ENCODE measurements around the gene LPAR3.
"Not testable (repeated sequence)": the region's sequence is repeated elsewhere in the genome, so short reads cannot be mapped to it uniquely, and the experiment has no call there.

The LPAR3 gene

DNA sequence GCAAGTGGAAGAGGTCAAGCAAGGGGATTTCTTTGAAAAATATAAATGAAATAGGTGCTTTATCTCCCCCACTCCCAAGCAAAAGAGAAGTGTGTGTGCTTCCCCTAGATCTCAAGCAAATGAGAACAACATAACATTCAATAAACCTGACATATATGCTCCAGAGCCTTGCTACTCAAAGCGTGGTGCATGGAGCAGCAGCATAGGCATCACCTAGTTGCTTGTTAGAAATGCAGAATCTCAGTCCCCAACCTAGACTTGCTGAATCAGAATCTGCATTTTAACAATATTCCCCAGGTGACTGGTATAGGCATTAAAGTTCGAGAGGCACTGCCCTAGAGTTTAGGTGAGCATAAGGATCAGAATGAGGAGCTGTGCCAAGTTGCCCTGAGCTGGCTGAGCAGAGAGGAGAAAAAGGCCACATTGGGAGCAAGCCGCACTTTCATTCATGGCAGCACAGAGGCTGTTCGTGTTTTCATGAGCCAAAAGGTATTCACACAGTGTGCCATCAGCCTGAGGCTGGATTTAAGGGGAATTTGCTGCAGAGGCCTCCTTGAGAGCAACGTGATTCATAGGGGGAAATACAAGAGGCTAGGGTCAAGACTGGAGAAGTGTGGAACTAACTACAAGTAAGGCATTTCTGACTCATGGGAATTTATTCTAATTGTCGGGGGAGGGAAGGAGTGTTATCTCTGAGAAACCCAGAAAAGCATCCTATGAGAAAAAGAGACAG, 14.3 kb upstream of the LPAR3 start:
- no peak for DNase-seq (ENCODE audit: low read depth in 2 of 3, low spot score in 2 of 3)

DNA sequence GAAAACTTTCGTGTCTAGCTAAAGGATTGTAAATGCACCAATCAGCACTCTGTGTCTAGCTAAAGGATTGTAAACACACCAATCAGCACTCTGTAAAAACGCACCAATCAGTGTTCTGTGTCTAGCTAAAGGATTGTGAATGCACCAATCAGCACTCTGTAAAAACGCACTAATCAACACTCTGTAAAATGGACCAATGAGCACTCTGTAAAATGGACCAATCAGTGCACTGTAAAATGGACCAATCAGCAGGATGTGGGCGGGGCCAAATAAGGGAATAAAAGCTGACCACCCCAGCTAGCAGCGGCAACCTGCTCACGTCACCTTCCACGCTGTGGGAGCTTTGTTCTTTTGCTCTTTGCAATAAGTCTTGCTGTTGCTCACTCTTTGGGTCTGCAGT, 9.7 kb upstream of the LPAR3 start:
- not testable (repeated sequence) for DNase-seq (ENCODE audit: low read depth in 2 of 3, low spot score in 2 of 3)

DNA sequence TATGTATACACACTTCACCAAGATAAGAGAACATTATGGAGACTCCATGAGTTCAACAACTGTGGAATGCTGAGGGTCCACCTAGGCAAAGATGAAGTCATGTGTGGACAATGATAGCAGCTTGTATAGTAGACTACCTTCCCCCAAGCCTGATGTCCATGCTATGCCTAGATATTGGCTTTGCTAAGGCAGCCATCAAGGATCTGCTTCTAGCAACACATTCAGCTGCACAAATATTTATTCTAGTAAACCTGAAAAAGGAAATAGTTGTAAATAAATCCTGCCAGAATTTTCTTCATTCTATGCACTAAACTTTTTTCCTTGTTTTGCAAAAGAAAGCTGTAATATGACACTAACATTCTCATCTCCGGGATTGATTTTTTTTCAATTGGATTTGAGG, 7.0 kb upstream of the LPAR3 start:
- DNase-seq (ENCODE audit: low read depth in 2 of 3, low spot score in 2 of 3) = no peak

DNA sequence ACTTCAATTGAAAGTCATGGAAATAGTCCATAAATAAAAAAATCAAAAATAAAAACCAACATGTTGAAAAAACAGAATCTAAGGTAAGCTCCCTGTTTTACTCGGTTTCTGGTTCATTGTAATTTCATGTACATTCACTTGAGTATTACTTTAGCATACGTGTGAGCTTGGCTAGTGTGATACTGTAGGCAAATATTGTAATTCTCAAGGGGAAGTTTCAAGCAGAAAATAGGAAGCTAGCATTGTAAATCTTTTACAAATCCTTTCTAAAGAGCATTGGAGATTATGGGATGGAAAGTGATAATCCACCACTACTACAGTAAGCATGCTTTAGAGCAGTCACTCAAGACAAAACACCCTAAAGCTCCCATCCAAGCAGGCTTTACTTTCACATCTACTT, 3.3 kb upstream of the LPAR3 start:
- DNase-seq (ENCODE audit: low read depth in 2 of 3, low spot score in 2 of 3) = no peak

DNA sequence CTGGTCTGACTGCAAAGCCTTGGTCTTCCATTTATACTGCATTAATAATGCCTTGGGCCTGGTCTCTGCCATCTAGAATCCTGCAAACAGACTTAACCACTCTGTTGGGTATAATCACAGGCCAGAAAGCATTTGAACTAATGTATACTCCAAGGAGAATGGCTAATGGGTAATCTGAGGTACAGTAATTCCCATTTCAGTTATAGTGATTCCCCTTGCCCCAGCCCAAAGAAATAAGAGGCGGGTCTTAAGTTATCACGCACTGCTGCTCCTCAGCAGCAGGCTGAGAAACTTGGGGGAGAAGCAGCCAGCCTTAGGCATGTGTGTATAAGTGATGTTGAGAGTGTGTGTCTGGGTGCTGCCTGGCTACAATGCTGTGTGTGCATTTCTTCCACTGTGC, 2.4 kb downstream of the LPAR3 start:
- no peak for DNase-seq (ENCODE audit: low read depth in 2 of 3, low spot score in 2 of 3)

DNA sequence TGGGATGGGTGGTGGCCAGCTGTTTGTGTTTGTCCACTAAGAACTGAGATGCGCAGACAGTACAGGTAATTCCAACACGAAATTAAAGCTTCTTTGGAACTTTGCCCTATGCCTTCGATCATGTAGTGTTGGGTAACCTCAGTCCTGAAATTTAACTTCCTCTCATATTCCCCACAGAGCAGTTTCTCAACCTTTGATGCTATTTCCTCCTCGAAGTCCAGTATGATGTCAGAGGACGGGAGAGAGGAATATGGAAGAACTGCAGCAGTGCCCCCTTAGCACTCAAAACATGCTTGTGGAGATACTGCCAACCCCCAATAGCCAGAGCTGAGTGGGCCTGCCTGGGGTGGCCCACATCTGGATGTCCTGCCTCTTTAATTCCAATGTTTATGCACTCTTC, 3.6 kb downstream of the LPAR3 start:
- no peak for DNase-seq (ENCODE audit: low read depth in 2 of 3, low spot score in 2 of 3)

DNA sequence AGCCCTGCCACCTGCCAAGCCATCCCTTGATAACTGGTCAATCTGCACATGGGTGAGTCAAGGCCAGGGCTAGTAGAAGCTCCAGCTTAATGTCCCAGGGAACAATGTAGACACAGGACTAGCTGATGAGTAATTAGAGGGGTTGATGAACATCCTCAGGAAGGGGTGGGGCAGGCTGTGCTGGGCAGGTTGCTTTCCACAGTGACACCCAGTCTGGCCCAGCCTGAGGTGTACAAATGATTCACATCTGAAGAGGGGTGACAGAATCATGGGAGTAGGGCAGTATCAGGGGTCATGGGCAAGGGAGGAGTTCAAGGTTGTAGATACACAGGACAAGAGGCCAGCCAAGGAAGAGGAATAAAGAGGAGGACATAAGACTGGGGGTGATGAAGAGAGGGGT, 4.3 kb downstream of the LPAR3 start:
- no peak for DNase-seq (ENCODE audit: low read depth in 2 of 3, low spot score in 2 of 3)

DNA sequence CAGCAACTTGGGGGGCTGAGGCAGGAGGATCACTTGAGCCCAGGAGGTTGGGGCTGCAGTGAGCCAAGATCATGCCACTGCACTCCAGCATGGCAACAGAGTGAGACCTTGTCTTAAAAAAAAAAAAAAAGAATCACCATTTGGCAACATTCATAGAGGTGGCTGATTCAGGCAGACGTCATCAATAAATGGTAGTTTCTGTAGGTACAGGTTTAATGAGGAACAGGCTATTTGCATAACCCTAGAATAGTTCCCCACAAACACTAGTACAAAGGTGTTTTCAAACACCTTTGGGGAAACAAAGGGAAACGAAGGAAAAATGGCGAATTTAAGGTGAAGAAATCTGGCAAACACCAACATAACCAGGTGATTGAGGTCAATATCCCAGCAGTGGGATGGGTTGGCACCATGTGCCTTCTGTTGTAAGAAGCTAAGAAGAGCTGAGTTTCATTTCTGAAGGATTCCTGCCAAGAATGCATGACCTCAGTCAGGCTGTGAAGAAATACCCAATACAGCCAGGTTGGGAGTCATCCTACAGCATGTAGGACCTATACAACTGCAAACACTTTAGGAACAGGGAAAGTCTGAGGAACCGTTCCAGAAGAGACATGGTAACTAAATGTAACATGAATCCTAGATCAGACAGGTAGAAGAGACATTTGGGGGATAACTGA, 5.6 kb downstream of the LPAR3 start:
- no peak for DNase-seq (ENCODE audit: low read depth in 2 of 3, low spot score in 2 of 3)

DNA sequence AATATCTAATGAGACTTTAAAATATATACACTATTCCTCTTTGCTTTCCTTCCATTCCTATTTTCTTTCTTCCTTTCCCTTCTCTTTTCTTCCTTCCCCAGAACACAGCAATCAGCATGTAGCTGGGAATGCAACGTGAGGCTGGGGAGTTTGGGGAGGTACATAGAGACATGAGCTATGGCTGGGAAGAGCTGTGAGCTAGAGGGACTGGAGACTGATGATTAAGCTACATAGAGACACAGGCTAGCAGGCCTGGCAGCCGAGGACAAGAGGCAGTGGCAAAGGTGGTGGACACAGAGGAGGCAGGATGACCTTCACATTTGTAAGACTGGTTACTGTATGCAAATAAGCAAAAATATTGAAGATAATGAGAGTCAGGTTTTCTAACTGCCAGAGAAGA, 7.5 kb downstream of the LPAR3 start:
- DNase-seq (ENCODE audit: low read depth in 2 of 3, low spot score in 2 of 3) = no peak

DNA sequence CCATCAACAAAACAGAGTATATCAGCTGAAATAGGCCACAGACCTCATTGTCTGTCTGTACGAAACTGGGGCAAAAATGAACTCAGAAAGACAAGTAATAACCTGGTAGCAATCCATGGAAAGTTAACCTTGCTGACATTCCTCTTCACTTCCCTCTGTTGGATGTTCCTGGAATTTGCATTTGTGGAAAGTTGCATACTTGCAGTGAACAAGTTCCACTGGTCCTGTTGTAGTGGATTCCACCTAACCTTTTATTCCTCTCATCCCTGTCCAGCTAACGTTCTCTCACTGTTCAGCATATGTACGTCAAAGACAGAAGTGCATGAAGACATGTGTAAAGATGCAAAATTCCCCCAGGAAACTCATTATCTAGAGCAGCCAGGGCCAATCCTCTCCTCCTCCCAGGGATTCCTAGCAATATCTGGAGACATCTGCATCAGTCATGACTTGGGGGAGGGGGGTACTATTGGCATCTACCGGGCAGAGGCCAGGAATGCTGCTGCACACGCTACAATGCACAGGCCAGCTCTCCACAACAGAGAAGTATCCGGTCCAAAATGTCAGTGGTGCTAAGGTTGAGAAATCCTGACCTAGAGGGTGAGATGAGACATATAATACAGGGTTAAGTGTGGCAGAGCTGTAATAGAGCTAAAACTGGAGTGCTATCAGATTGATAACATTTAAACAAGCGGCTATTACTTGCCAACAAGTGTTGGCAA, 8.2 kb downstream of the LPAR3 start:
- DNase-seq (ENCODE audit: low read depth in 2 of 3, low spot score in 2 of 3) = no peak

DNA sequence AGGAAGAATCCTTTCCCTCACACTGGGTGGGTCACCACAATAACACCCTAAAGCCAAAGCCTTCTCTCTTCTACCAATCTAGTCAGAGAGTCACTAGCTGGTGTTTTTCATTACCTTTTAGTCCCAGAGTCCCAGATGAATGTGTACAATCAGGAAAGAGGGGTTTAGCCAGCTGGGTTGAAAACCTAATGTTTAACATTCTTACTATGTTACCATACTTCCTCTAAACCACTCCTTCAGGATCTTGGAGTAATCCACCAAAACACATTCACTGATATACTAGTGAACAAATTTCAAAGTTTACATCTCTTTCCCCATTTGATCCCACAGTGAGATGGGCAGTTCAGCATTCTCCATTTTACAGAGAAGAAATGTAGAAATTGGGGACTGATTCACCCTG, 9.7 kb downstream of the LPAR3 start:
- DNase-seq (ENCODE audit: low read depth in 2 of 3, low spot score in 2 of 3) = no peak

DNA sequence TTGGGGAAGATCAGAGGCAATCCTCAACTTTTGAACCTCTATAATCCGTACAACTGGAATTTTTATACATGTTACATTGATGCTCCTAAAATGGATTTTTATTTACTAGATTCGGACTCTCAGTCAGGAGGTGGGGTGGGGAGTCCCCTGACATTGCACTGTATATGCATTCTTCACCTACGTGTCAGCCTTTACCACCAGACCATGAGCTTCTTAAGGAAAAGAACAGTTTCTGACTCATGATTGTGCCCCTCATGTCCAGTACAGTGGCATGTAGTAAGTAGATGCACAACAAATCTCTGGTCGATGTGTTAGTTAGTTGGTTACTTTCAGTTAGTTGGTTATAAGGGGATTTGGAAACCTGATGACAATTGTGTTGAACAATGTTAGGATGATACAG, 15.4 kb downstream of the LPAR3 start:
- DNase-seq (ENCODE audit: low read depth in 2 of 3, low spot score in 2 of 3) = no peak

DNA sequence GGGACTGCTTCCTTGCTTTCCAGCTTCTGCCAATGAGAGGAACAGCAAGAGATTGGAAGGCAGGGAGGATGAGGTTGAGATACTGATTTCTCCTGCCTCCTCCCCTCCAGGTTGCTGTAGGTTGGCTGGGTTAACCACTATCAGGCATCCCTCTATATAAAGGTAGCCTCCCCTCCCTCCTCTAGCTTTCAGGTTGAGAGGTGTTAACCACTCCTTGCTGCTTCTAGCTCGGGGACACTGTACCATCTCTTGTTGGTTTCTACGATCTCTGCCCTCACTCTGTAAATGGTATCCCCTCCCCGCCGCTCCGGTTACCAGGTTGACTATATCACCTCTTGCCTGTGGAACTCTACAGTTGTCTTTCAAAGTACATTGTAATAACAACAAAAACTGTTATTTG, 16.7 kb downstream of the LPAR3 start:
- DNase-seq (ENCODE audit: low read depth in 2 of 3, low spot score in 2 of 3) = no peak

DNA sequence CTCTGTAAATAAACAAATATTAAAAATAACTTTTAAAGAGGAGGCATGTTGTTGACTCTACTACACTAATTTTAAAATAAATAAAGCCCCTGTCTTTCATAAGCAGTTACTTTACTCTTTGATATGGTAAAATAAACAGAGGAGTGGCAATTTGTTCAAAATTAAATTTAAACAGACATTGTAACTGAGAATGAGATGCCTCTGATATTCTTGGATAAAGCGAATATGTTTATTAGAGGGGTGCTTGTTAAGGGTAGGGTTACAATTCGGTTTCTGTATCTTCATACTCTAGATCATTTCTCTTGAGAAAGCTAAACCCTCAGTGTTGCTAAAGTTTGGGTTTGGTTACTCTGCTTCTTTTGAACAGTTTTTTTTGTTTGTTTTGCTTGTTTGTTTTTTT, 19.6 kb downstream of the LPAR3 start:
- no peak for DNase-seq (ENCODE audit: low read depth in 2 of 3, low spot score in 2 of 3)

DNA sequence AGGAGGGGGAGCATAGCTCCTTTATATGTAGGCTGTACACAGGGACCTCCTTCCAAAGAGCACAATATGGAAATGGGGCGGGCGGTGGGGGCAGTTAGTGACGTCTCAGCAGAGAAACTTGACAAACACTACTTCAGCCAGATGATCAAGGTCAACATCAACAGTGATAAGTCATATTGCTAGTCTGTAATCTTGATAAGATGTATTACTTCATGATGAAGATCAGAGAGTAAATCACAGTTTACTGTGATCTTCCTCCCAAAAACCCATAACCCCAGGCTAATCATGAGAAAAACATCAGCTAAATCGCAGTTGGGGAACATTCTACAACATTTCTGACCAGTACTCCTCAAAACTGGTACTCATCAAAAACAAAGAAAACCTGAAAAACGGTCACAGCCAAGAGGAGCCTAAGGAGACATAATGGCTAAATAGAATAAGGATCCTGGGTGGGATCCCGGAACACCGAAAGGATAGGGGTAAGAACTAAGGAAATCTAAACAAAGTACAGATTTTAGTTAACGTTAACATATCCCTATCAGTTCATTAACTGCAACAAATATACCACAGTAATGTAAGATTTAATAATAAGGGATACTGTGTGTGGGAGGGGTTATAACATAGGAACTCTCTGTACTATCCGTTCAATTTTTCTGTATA, 20.2 kb downstream of the LPAR3 start:
- DNase-seq (ENCODE audit: low read depth in 2 of 3, low spot score in 2 of 3) = no peak

DNA sequence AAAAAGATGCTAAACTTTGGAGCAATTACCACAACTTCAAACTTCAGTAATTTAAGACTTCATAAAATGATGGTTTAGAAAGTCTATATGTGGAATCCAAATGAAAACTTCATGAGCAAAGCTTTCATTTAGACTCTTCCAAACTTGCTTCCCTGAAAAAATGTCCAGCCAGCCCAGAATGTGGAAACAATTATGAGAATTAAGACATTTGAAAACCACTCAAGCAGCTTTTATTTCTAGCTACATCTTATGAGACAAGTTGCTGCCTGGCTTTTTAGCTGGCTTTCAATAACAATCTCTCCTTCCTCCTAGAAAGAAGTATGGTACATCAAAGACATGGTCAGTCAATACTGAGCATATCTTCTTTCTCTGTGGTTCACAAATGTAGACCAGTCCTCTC, 21.8 kb downstream of the LPAR3 start:
- DNase-seq (ENCODE audit: low read depth in 2 of 3, low spot score in 2 of 3) = no peak

DNA sequence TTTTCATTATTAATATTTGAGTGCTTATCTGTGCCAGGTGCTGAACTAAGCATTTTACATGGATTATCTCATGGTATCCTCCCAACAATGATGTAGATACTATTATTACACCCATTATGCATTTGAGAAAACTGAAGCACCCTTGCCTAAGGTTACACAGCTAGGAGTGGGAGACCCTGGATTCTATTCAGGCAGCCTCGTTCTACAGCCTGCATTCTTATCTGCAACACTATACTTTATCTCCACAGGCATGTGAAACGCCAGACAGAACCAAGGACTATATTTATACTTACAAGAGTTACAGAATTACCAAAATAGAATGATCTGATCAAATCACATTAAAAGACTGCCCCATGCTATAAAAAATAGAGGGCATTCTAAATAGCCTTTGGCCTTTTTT, 22.4 kb downstream of the LPAR3 start:
- no peak for DNase-seq (ENCODE audit: low read depth in 2 of 3, low spot score in 2 of 3)

DNA sequence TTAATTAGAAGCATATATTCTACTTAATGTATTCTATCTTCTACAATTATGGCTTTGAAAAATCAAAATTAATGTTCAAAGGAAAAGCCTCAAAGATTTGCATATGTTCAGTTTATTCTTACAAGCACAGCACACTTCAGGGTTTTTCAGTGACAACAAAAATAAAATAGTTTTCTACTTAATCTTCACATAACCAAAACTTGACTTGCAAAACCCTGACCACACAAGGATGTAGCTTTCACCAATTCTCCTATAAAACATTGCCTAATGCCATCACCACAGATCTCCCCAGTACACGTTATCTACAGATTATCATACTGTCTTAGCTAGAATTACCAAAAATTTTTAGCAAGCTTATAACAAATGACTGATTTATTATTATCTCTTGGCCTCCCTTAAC, 23.3 kb downstream of the LPAR3 start:
- no peak for DNase-seq (ENCODE audit: low read depth in 2 of 3, low spot score in 2 of 3)

DNA sequence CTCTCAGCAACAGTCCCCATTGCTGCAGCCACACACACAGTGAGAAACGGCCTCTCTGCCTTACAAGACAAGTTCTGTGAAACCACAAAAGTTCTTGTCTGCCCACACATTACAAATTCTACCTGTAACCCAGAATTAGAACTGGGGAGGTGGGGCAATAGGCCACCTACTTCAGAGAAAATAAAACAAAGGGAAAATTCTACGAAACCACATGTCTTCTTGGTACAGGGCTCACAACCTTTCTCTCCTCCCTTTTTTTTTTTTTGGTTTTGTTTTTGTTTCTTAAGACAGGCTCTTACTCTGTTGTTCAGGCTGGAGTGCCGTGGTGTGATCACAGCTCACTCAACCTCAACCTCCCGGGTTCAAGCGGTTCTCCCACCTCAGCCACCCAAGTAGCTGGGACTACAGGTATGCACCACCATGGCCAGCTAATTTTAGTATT, 30.2 kb downstream of the LPAR3 start:
- no peak for DNase-seq (ENCODE audit: low read depth in 2 of 3, low spot score in 2 of 3)

DNA sequence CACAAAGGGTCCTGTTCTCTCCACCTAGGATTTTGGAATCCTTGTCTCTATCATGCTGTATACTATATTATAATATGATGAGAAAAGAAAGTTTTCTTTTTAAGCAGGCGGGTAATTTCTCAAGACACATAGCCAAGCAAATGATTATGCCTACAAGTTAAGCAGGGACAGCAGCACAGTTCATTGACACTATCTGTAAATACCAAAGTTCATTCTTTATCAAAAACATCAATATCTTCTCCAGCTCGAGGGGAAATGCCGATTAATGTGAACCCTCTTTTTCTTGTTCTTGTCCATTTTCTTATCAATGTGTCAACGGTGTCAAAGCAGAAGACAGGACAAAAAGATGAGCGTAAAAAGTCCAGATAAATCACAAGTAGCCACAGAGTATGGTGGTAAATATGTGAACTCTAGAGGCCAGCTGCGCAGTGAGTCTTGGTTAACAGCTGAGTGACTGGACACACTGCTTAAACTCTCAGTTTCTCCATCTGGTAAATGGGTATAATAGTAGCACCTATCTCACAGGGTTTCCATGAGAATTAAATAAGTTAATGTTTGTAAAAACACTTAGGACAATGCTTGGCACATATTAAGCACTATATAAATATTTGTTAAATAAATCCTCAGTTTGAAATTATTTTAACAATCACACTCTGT, 30.9 kb downstream of the LPAR3 start:
- no peak for DNase-seq (ENCODE audit: low read depth in 2 of 3, low spot score in 2 of 3)

DNA sequence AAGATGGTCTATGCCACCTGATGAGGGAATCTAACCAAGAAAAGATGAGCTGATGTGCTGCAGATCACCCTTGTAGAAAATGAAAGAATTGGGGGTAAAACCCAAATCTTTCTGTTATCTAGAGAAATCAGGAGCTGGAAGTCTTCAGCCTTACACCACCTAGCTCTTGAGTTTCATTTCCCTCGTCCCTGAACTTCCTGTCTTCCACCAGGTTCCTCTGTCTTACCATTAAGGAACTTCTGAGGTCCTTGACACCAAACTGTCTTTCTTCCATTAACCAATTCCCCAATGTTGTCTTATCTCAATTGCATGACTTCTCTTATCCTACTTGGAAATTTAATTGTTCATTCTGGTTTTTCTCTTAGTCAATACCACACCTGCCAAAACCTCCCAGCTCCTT, 31.5 kb downstream of the LPAR3 start:
- no peak for DNase-seq (ENCODE audit: low read depth in 2 of 3, low spot score in 2 of 3)

Data from activated CD8-positive, alpha-beta memory T cell treated with anti-CD3 and anti-CD28 coated beads for 48 hours (primary cell).